GM06990 (cell line): ENCODE data around the gene PIK3R4.

Experiments
- DNase-seq: peaks from one replicate; pipeline ENCODE4 v3.0.0-alpha.2; 2011; ENCODE audit not compliant: insufficient read length; ENCODE audit errors: extremely low read depth
- H3K27me3 ChIP-seq: replicated peaks from 2 replicates; pipeline ENCODE4 v1.6.0; 2011; ENCODE audit warnings: low read length; ENCODE audit not compliant: control insufficient read depth, insufficient read depth
- H3K36me3 ChIP-seq: 2 replicates; pipeline ENCODE4 v1.5.1; 2011; ENCODE audit warnings: low read length; ENCODE audit not compliant: control insufficient read depth, insufficient read depth
- H3K4me3 ChIP-seq: replicated peaks from 2 replicates; pipeline ENCODE4 v1.5.1; 2011; ENCODE audit warnings: low read depth, mild to moderate bottlenecking, control low read depth, low read length
- CTCF ChIP-seq: IDR thresholded peaks from 2 replicates; pipeline ENCODE4 v1.5.1; 2011; ENCODE audit warnings: low read length, control low read depth, mild to moderate bottlenecking, inconsistent platforms; ENCODE audit not compliant: insufficient read depth, poor library complexity, severe bottlenecking

The PIK3R4 gene

GRCh38 chr3:130729154-130729553 lies 17.5 kb downstream of the PIK3R4 start:
- no peak for TF ChIP-seq CTCF
- no peaks in the 10 kb centered on the region for H3K27me3 ChIP-seq
- H3K36me3 ChIP-seq, result peaks cover 1% of the 10 kb centered on the region
- H3K4me3 ChIP-seq, result no peak overlapping the region
- DNase-seq, result no peak

- Histone ChIP-seq H3K4me3 (no peak overlapping the region), H3K36me3 (peaks cover 2% of the 10 kb centered on the region), H3K27me3 (no peaks in the 10 kb centered on the region)
- no peak for DNase-seq
- no peak for TF ChIP-seq CTCF
Measured at GRCh38 chr3:130728037-130728436, 18.6 kb downstream of the PIK3R4 start.

- peaks cover 1% of the 10 kb centered on the region for H3K36me3 ChIP-seq
- TF ChIP-seq CTCF, result no peak
- no peak for DNase-seq
- H3K4me3 ChIP-seq, result no peak overlapping the region
- no peaks in the 10 kb centered on the region for H3K27me3 ChIP-seq
Measured at GRCh38 chr3:130725746-130726145, 20.9 kb downstream of the PIK3R4 start.

GRCh38 chr3:130715616-130716015 lies 31.0 kb downstream of the PIK3R4 start:
- Histone ChIP-seq H3K27me3 (no peaks in the 10 kb centered on the region), H3K4me3 (no peak overlapping the region), H3K36me3 (peaks cover 2% of the 10 kb centered on the region)
- TF ChIP-seq CTCF, result no peak
- DNase-seq, result no peak

- H3K4me3 ChIP-seq, result no peak overlapping the region
- no peak for DNase-seq
- TF ChIP-seq CTCF, result no peak
- no peaks in the 10 kb centered on the region; the same call in none of the 2 replicates for H3K36me3 ChIP-seq
- H3K27me3 ChIP-seq, result no peaks in the 10 kb centered on the region
Measured at GRCh38 chr3:130712718-130713423, 33.8 kb downstream of the PIK3R4 start.
